ENCODE measurements around the gene RASAL2. TPM values are rescaled to one million over a fixed set of nuclear protein-coding genes. Genes with fewer than 3 reads are reported as not detected.

The RASAL2 gene
- total RNA-seq, 1 experiment from 2014 or later = not detected

- no peak overlapping the region for H3K9ac ChIP-seq (ENCODE audit: low read length)
- no peak overlapping the region for H3K27ac ChIP-seq (ENCODE audit: low read length)
- no peak overlapping the region for H2AFZ ChIP-seq (ENCODE audit: low read length)
- H3K79me2 ChIP-seq (ENCODE audit: low read length) = no peaks in the 10 kb centered on the region
- no peaks in the 10 kb centered on the region for H3K9me2 ChIP-seq (replicated peaks; ENCODE audit: insufficient read depth, low read length)
- H3K9me3 ChIP-seq (ENCODE audit: low read length) = no peaks in the 10 kb centered on the region
- no peaks in the 10 kb centered on the region for H3K36me3 ChIP-seq (ENCODE audit: insufficient read depth, low read length)
- H3K4me3 ChIP-seq (ENCODE audit: low read length) = no peak overlapping the region
- no peak overlapping the region for H3K4me2 ChIP-seq (ENCODE audit: low read depth, low read length, poor library complexity, severe bottlenecking)
- no peaks in the 10 kb centered on the region for H4K20me1 ChIP-seq (ENCODE audit: insufficient read depth, low read depth, low read length)
- DNase-seq = no peak
- no peaks in the 10 kb centered on the region for H3K4me1 ChIP-seq (ENCODE audit: low read length)
- no peaks in the 10 kb centered on the region for H3K27me3 ChIP-seq (ENCODE audit: low read length)
Observed at GRCh38 chr1:178399177-178399728, 305.3 kb downstream of the RASAL2 start.

GRCh38 chr1:178405137-178405536, 311.2 kb downstream of the RASAL2 start:
- Histone ChIP-seq H3K27me3 (ENCODE audit: low read length) (no peaks in the 10 kb centered on the region), H3K4me1 (ENCODE audit: low read length) (peaks cover 17% of the 10 kb centered on the region), H4K20me1 (ENCODE audit: insufficient read depth, low read depth, low read length) (no peaks in the 10 kb centered on the region), H3K36me3 (ENCODE audit: insufficient read depth, low read length) (no peaks in the 10 kb centered on the region), H3K9me3 (ENCODE audit: low read length) (no peaks in the 10 kb centered on the region), H3K27ac (ENCODE audit: low read length) (no peak overlapping the region), H2AFZ (ENCODE audit: low read length) (no peak overlapping the region), H3K4me3 (ENCODE audit: low read length) (no peak overlapping the region), H3K9me2 (replicated peaks; ENCODE audit: insufficient read depth, low read length) (no peaks in the 10 kb centered on the region), H3K9ac (ENCODE audit: low read length) (no peak overlapping the region), H3K79me2 (ENCODE audit: low read length) (no peaks in the 10 kb centered on the region), H3K4me2 (ENCODE audit: low read depth, low read length, poor library complexity, severe bottlenecking) (no peak overlapping the region)
- no peak for DNase-seq

DNA sequence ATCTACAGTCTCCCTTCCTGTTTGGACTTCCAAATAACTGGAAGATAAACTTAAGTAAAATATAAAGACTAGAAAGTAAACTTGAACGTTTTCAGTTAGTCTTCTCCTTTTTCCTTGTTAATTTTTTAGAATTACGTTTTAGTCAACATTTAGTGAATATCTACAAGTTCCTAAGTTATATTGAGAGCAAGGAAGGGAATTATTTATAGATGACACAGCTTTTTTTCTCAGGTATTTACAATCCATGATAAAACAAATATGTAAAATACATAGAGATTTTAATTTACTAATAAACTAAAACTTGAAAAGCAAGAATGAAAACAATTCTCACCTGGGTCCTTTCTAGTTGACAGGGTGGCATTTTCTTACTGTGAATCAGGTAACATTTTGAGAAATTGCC, 313.3 kb downstream of the RASAL2 start:
- Histone ChIP-seq H3K27me3 (ENCODE audit: low read length) (no peaks in the 10 kb centered on the region), H3K4me3 (ENCODE audit: low read length) (peak overlapping the region; percentile 17; the same call in 1 of the 2 replicates), H3K9ac (ENCODE audit: low read length) (no peak overlapping the region), H3K4me1 (ENCODE audit: low read length) (peaks cover 24% of the 10 kb centered on the region), H3K27ac (ENCODE audit: low read length) (no peak overlapping the region), H3K36me3 (ENCODE audit: insufficient read depth, low read length) (no peaks in the 10 kb centered on the region), H2AFZ (ENCODE audit: low read length) (no peak overlapping the region), H3K9me3 (ENCODE audit: low read length) (no peaks in the 10 kb centered on the region), H3K4me2 (ENCODE audit: low read depth, low read length, poor library complexity, severe bottlenecking) (peak overlapping the region; percentile 36), H4K20me1 (ENCODE audit: insufficient read depth, low read depth, low read length) (no peaks in the 10 kb centered on the region), H3K9me2 (replicated peaks; ENCODE audit: insufficient read depth, low read length) (no peaks in the 10 kb centered on the region), H3K79me2 (ENCODE audit: low read length) (no peaks in the 10 kb centered on the region)
- no peak for DNase-seq

DNA sequence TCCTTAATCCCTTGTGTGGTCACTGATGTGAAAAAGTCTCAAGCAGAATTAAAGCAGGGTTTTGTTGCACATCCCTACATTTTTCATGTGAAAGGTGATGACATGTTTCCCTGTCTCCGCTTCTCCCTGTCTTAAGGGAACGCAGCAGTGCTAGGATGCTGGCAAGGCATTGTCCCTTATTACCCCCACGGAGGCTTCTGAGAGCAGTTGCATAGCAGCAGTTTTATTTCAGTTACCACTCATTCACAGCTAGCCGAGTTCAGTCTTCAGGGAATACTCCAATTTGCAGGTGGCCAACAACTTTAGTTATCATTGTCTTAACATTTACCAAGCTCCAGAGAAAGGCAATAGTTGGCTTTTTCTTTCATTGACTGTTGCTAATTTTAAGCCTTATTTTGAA, 313.8 kb downstream of the RASAL2 start:
- no peak overlapping the region for H2AFZ ChIP-seq (ENCODE audit: low read length)

GRCh38 chr1:178408871-178409270, 315.0 kb downstream of the RASAL2 start:
- H3K79me2 ChIP-seq (ENCODE audit: low read length) = no peaks in the 10 kb centered on the region
- no peak overlapping the region for H3K4me3 ChIP-seq (ENCODE audit: low read length)
- no peak overlapping the region for H3K9ac ChIP-seq (ENCODE audit: low read length)
- no peaks in the 10 kb centered on the region for H3K36me3 ChIP-seq (ENCODE audit: insufficient read depth, low read length)
- H4K20me1 ChIP-seq (ENCODE audit: insufficient read depth, low read depth, low read length) = no peaks in the 10 kb centered on the region
- no peak overlapping the region; the same call in 1 of the 2 replicates for H2AFZ ChIP-seq (ENCODE audit: low read length)
- no peak for DNase-seq
- H3K27ac ChIP-seq (ENCODE audit: low read length) = no peak overlapping the region
- no peaks in the 10 kb centered on the region for H3K9me3 ChIP-seq (ENCODE audit: low read length)
- H3K27me3 ChIP-seq (ENCODE audit: low read length) = no peaks in the 10 kb centered on the region
- no peaks in the 10 kb centered on the region for H3K9me2 ChIP-seq (replicated peaks; ENCODE audit: insufficient read depth, low read length)
- H3K4me2 ChIP-seq (ENCODE audit: low read depth, low read length, poor library complexity, severe bottlenecking) = no peak overlapping the region
- peaks cover 30% of the 10 kb centered on the region for H3K4me1 ChIP-seq (ENCODE audit: low read length)

More for the DNA sequence above, 313.8 kb downstream of the RASAL2 start:
- no peaks in the 10 kb centered on the region for H3K9me3 ChIP-seq (ENCODE audit: low read length)
- no peaks in the 10 kb centered on the region for H3K27me3 ChIP-seq (ENCODE audit: low read length)
- no peak overlapping the region for H3K27ac ChIP-seq (ENCODE audit: low read length)
- H3K9ac ChIP-seq (ENCODE audit: low read length) = no peak overlapping the region
- no peaks in the 10 kb centered on the region for H4K20me1 ChIP-seq (ENCODE audit: insufficient read depth, low read depth, low read length)
- H3K36me3 ChIP-seq (ENCODE audit: insufficient read depth, low read length) = no peaks in the 10 kb centered on the region
- H3K4me1 ChIP-seq (ENCODE audit: low read length) = peaks cover 28% of the 10 kb centered on the region
- no peaks in the 10 kb centered on the region for H3K9me2 ChIP-seq (replicated peaks; ENCODE audit: insufficient read depth, low read length)
- H3K79me2 ChIP-seq (ENCODE audit: low read length) = no peaks in the 10 kb centered on the region
- peak overlapping the region; percentile 36 for H3K4me2 ChIP-seq (ENCODE audit: low read depth, low read length, poor library complexity, severe bottlenecking)
- peak; percentile 54 for DNase-seq
- peak overlapping the region; percentile 17; the same call in 1 of the 2 replicates for H3K4me3 ChIP-seq (ENCODE audit: low read length)

DNA sequence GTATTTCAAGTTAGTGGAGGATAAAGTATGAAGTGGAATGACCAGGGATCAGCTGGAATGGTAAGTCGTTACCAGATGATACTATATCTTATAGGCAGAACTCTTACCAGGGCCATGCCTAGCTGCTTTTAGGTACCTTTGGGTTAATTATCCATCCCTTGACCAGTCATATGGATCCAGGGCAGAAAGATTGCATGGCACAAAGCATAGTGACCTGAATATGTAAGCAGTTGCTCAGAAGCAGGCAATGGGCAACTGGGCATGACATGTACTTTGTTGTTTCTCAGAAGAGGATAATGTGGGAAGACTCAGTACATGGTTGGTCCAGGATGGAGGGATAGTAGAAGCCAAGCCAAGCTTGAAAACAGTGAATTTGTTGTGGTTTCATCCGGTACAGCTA, 315.6 kb downstream of the RASAL2 start:
- Histone ChIP-seq H3K9me3 (ENCODE audit: low read length) (no peaks in the 10 kb centered on the region), H3K4me2 (ENCODE audit: low read depth, low read length, poor library complexity, severe bottlenecking) (no peak overlapping the region), H3K27ac (ENCODE audit: low read length) (no peak overlapping the region), H3K9me2 (replicated peaks; ENCODE audit: insufficient read depth, low read length) (no peaks in the 10 kb centered on the region), H3K79me2 (ENCODE audit: low read length) (no peaks in the 10 kb centered on the region), H2AFZ (ENCODE audit: low read length) (no peak overlapping the region), H4K20me1 (ENCODE audit: insufficient read depth, low read depth, low read length) (no peaks in the 10 kb centered on the region), H3K4me1 (ENCODE audit: low read length) (peaks cover 30% of the 10 kb centered on the region), H3K4me3 (ENCODE audit: low read length) (no peak overlapping the region), H3K27me3 (ENCODE audit: low read length) (no peaks in the 10 kb centered on the region), H3K36me3 (ENCODE audit: insufficient read depth, low read length) (no peaks in the 10 kb centered on the region), H3K9ac (ENCODE audit: low read length) (no peak overlapping the region)
- no peak for DNase-seq

DNA sequence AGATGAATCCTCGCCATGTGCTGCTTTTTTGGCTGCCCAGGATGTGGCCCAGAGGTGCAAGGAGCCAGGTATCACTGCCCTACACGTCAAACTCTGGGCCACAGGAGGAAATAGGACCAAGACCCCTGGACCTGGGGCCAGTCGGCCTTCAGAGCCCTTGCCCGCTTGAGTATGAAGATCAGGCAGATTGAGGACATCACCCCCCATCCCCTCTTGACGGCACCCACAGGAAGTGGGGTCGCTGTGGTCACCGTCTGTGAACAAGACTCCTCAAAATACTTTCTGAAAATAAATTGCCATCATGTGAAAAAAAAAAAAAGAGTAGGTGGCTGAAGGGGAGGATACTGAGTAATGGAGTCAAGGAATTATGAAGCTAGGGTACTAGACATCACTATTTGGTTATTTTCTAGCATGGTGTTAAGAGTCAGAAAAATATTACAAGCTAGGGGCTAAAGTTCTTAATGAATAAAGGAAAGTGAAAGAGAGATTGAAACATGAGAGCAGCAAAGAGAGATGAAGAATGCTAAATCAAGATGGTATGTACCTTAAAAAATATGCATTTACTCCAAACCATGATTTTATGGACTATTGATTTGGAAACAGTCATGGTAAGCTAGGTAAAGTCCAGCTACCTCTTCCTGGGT, 318.0 kb downstream of the RASAL2 start:
- H3K9ac ChIP-seq (ENCODE audit: low read length) = no peak overlapping the region
- H3K9me2 ChIP-seq (replicated peaks; ENCODE audit: insufficient read depth, low read length) = no peaks in the 10 kb centered on the region
- no peaks in the 10 kb centered on the region for H4K20me1 ChIP-seq (ENCODE audit: insufficient read depth, low read depth, low read length)
- no peak for DNase-seq
- H3K4me1 ChIP-seq (ENCODE audit: low read length) = peaks cover 29% of the 10 kb centered on the region
- 0 out of 2 replicates have a peak overlapping the region, but pooled peaks have one; percentile 23 for H2AFZ ChIP-seq (ENCODE audit: low read length)
- H3K27me3 ChIP-seq (ENCODE audit: low read length) = no peaks in the 10 kb centered on the region
- H3K9me3 ChIP-seq (ENCODE audit: low read length) = no peaks in the 10 kb centered on the region
- H3K4me2 ChIP-seq (ENCODE audit: low read depth, low read length, poor library complexity, severe bottlenecking) = no peak overlapping the region
- no peaks in the 10 kb centered on the region for H3K36me3 ChIP-seq (ENCODE audit: insufficient read depth, low read length)
- no peaks in the 10 kb centered on the region for H3K79me2 ChIP-seq (ENCODE audit: low read length)
- no peak overlapping the region for H3K27ac ChIP-seq (ENCODE audit: low read length)
- no peak overlapping the region for H3K4me3 ChIP-seq (ENCODE audit: low read length)

DNA sequence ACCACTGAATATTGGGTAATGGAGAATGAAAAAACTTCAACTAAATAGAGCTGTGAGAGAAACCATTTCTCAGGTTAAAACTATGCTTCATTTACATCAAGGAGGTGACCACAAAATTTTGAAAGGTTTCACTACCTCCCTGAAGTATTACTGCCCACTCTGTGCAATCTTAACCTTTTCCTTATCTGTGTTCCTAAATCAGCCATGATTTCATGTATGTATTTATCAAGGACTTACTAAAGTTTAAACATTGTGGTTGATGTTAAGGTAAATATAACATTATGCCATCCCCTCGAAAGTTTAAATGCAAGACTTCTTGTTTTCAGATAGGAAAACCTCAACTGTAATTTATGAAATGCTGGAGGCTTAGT, 318.5 kb downstream of the RASAL2 start:
- H3K79me2 ChIP-seq (ENCODE audit: low read length) = no peaks in the 10 kb centered on the region
- H3K4me2 ChIP-seq (ENCODE audit: low read depth, low read length, poor library complexity, severe bottlenecking) = no peak overlapping the region
- H2AFZ ChIP-seq (ENCODE audit: low read length) = no peak overlapping the region
- no peaks in the 10 kb centered on the region for H3K27me3 ChIP-seq (ENCODE audit: low read length)
- no peaks in the 10 kb centered on the region for H3K9me3 ChIP-seq (ENCODE audit: low read length)
- no peak overlapping the region for H3K9ac ChIP-seq (ENCODE audit: low read length)
- H3K9me2 ChIP-seq (replicated peaks; ENCODE audit: insufficient read depth, low read length) = no peaks in the 10 kb centered on the region
- no peak overlapping the region for H3K4me3 ChIP-seq (ENCODE audit: low read length)
- peaks cover 24% of the 10 kb centered on the region for H3K4me1 ChIP-seq (ENCODE audit: low read length)
- no peaks in the 10 kb centered on the region for H3K36me3 ChIP-seq (ENCODE audit: insufficient read depth, low read length)
- H4K20me1 ChIP-seq (ENCODE audit: insufficient read depth, low read depth, low read length) = no peaks in the 10 kb centered on the region
- no peak overlapping the region for H3K27ac ChIP-seq (ENCODE audit: low read length)
- no peak for DNase-seq
